Right lung (tissue), 5 donors: ENCODE results near the gene PHLPP1. TPM values are rescaled to one million over a fixed set of nuclear protein-coding genes. Genes with fewer than 3 reads are reported as not detected.

Experiments
- DNase-seq, 2 donors: peaks; one replicate each; pipeline ENCODE4 v3.0.0-alpha.2; 2013
- polyA plus RNA-seq, 5 donors: library from polyadenylated mRNA; unstranded; fragments of 120-200 nt; gene quantifications; one replicate each; pipeline versions ENCODE4 v1.2.1 to v1.2.3, GENCODE V29; 2013; ENCODE audit warnings: inconsistent platforms in 1 of 5, low replicate concordance in 1 of 5; ENCODE audit not compliant: insufficient read length in 5 of 5, insufficient read depth in 1 of 5

PHLPP1 gene
- polyA plus RNA-seq, 5 donors: 6.5 to 10.0 (median 9.1) TPM

DNA sequence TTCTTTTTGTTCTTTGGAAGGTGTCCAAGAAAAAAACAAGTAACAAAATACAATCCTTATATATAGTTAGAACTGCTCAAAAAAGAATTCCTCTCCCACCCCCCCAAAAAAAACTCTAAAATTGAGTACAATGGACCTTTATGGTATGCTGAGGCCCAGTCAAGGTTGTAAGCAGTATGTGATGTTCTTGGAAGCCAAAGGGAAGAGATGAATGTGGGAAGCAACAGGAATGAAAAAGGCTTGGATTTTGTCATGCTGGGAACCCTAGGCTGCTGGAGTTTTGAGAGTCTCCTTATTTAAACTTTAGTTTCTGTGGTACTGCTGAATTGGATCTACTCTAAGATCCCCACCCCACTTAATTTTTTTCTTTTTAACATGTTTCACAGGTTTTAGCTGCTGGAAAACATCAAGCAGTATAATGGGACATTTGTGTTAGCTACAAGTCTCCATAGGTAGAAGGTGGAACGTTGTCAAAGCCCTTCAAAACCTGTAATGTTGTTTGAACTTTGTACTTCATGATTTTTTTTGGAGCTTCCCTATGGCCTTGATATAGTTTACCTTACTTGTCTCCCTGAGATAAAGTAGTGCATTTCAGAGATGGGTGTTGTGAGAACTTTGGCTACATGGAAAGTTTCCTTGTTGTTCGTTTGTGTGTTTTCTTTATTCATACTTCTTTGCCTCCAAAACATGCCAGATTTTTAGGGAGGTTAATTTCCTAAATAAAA is 57.7 kb downstream of the PHLPP1 start:
- DNase-seq: no peak

DNA sequence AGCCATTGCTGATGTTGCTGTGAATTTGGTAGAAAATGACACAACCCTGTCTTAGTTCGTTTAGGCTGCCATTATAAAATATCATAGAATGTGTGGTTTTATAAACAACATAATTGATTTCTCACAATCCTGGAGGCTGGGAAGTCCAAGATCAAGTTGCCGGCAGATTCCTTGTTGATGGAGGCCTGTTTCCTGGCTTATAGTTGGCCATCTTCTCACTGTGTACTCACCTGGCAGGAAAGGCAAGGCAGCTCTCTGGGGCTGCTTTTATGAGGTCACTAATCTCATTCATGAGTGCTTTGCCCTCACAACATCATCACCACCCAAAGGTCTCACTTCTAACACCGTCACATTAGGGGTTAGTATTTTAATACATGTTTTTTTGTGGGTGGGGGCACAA is 58.4 kb downstream of the PHLPP1 start:
- no peak for DNase-seq

DNA sequence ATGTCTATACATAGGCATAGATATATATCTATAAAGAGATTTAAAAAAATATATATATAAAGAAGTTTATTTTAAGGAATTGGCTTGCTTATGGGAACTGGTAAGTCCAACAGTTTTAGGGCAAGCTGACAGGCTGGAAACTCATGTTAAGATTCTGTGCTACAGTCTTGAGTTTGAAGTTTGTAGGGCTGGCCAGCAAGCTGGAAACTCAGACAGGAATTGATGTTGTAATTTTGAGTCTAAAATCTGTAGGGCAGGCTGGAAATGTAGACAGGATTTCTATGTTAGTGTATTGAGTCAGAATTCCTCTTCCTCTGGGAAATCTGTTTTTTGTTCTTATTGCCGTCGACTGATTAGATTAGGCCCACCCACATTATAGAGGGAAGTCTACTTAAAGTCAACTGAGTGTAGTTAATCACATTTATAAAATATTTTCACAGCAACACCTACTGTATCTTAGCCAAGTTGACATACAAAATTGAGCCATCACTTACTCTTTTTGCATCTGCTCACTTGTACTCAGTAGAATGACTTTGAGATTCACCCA is 60.8 kb downstream of the PHLPP1 start:
- no peak for DNase-seq

DNA sequence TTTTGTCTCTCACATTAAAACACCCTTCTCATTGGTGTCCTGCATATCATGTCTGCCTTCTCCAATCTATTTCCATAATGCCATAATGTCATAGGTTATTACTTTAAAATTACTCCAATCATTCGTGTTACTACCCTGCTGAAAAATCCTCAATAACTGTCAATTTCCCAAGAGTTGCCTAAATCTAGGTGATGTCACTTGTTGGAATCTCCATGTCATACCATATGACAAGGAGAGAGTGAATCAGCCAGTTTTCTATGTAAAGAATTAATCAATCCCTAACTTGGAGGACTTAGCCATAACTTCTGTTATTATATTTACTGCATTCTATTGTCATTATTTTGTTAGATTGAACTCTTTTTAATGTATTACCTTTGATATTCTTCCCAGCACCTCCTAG is 62.5 kb downstream of the PHLPP1 start:
- no peak for DNase-seq

DNA sequence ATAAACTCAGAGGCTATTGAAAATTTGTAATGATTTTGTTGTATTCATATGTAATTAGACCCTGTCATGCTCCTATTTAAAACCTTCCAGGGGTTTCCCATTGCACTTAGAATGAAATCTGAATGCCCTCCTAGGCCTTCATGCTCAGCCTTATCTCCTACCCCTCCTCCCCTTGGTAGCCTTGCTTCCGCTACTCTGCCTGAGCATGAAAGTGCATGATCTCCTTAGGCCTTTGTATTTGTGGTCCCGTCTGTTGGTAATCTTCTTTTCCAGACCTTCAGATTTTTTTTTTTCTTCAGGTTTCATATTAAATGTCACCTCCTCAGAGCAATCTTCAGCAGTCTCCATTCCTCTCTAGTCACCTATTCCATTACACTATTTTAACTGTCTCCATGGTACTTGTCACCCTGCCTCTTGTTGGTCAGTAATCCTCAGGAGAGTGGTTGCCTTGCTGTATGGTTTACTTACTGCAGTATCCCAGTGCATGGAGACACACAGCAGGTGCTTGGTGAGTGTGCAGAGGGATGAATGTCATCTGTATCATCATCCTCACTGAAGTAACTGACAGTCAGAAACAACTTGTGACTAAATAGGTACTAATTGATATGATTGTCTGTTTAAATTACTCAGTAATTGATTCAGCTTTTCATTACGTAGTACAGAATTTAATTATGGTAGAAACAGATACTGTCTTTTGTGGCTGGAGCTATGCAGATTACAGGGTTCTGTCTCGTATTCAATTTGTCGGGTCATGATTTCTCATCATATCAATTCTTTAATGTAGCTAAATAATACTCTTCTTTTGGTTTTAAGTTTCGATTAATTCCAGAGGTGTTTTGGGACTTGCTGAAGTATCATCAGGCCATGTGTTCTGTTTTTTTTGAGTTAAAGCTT is 63.9 kb downstream of the PHLPP1 start:
- DNase-seq: no peak

DNA sequence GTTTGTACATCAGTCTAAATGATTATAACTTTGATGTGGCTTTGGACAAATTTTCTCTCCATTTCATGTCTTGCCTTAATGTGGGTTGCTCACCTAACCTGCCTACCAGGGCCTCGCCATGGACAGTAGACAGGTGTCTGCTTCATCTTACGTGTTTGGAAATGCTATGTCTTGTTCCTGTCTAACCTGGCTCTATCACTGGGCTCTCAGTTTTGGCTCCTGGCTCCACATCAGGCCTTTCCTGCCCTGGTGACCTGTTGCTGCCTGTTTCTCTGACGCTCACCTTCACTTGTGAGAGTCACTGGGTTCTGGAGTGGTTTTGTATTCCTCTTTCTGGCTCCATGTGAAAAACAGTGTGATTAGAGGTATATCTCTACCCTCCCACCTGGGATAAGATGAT is 65.9 kb downstream of the PHLPP1 start:
- no peak for DNase-seq

DNA sequence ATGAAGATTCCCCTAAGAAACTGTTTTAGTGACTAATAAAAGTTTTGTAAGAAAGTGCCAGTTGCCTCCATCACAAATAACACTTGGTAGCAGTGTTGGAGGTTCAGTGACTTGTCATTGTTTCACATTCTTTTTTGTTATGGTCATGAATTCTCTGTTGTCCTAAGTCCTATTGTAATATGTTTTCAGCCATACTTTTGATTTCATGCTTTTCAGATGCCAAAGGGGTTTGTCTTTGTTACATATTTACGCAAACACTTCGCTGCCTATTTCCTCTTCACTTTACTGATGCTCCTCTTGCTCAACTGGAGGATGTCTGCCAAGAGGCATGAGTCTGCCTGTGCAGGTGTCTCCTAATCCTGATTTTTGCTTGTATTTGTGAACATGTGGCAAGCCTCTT is 66.6 kb downstream of the PHLPP1 start:
- no peak for DNase-seq

DNA sequence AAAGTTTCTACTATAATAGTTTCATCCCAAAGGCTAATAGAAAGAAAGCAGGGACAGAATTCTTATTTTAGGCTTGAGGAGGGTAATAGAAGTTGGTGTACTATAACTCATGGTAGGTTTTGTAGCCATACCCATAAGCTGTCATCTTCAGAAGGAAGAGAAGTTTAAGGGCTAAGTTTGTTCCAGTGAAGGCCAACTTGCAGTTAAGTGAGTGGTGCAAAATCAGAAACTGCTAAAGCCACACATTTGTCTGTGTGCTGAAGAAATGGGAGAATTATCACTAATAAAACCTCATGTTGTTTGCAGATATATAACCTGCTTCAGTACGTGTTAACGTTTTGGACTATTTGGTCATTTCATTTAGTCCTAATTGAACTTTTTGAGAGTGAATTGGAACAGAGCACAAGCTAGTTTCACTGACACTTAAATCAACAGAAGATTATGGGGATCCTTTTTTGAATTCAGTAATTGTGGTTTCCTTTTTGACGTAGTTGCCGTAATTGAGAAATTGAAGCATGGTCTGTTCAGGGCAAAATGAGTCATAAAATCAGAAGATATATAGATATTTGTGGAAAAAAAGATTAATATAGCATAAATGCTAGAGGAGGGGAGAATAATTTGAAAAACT is 69.1 kb downstream of the PHLPP1 start:
- DNase-seq: no peak

DNA sequence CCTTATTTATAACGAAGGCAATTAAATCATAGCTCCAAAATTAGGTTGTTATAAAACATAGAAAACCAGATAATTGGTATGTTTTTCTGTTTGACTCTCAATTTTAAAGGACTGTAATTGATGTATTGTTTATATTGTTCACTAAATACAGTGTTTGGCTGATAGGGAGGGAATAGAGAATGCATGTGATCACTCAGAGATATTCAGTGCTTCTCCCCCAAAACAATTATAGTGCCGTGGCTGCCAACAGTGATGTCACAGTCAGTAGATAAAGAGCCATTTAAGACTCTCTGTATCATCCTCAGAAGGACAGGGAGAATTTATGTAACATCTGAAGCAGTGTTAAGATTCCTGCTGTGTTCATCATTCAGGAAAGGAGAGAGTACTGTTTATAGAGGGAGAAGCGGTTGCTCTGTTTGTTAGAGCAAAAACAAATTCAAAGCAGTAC is 69.6 kb downstream of the PHLPP1 start:
- peak; percentile 14 to 25 for DNase-seq

DNA sequence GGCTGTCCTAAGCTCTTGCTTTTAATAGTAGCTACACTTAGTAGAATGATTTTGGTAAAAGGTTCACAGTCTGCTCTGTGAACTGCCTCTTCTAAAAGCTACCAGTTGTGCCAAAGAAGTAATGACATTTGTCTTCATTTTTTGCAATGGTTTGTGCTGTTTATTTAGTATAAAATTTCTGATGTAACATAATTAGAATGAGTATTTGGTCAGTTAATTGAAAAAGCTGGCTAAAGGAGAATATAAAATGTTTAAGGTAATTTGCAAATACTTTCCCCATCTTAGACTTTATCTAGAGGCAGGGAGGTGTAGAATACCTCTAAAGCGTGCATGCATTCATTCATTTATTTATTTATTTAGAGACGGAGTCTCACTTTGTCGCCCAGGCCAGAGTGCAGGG is 71.3 kb downstream of the PHLPP1 start:
- DNase-seq: no peak

DNA sequence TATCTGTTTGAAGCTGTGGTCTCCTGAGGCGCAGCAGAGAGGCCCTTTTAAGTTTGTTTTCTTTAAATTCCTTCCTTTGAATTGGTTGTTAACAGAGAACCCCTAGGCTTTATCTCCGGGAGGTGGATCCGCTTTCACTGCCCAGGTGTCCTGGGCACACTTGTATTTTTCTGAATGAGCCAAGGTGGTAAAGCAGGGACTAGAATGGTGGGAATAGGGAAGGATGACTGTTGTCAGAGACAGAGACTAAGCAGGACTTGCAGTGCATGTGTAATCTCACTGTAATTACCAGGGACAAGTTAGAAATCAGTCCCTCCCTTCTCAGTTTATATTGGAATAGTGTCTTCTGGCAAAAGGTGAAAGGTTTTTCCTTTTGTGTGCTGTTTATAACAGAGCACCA is 72.8 kb downstream of the PHLPP1 start:
- no peak for DNase-seq

DNA sequence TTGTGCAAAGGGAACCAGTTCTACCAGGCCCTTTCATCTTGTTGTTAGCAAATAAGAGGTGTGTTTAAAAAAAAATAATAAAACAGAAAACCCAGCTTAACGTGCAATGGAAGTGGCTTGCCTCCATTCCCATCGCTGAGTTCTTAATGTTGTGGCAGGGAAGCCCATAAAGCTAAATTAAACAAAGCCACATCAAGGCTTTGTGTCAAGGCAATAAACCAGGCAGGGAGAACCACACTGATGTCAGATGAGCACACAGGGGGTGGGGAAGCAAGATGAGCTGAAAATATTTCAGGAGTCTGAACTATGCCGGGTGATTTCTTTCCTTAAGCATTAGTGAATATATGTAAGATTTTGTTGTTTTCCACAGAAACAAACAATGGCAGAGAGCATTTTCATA is 73.5 kb downstream of the PHLPP1 start:
- DNase-seq: no peak

DNA sequence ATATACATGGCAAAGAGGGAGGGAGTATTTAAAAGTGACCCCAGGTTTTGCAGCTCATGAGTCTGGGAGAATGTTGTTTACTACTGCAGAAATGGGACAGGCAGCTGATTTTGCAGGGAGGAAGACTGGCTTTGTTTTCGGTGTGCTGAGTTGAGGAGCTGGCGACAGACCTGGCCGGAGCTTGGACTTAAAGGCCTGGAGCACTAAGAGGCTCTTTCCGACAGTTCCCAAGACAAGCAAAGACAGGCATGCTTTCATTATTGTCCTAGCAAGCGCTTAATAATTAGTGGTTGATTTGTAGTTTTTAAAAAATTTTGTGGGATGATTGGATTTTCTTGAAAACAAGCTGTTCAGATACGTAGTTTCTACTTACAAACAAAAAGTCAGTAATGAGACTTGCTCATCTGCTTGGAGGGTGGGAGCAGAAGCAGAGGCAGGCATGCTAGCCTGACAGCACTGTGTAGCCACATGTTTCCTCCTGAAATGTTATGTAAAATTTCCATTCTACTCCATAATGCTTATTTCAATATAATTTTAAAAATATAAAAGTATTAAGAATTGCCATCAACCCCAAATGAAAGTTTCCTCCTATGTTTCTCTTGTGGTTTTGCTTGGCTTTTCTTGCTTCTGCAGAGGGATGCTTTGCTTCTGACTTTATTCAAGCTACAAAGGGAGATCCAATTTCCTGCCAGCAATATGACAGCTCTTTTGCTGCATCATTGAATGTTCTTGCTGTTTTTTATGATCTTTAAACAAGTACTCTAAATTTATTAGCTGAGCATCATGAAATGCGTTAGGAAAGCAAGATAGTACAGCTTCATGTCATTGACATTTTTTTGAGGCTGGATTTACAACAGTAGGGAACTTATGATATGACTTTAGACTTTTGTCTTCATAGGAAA is 75.8 kb downstream of the PHLPP1 start:
- DNase-seq: no peak

DNA sequence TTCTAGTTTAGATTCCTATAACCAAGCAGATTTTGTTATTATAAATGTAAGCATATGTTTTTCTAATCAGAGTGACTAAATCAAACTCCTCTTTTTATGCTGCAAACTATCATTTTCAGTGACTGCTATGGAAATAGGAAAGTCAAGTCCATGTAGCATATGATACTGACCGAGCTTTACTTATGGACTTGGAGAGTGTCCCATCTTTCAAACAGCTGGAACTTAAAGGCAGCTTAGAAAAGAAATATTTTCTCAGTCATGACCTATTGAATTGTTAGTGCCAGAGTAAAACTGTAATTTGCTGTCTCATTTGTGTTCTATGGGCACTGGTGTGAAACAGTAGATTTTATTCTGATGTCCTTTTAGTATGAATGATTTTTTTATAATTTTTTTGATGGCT is 76.7 kb downstream of the PHLPP1 start:
- DNase-seq: peak in 1 of 2 donors; percentile 16

DNA sequence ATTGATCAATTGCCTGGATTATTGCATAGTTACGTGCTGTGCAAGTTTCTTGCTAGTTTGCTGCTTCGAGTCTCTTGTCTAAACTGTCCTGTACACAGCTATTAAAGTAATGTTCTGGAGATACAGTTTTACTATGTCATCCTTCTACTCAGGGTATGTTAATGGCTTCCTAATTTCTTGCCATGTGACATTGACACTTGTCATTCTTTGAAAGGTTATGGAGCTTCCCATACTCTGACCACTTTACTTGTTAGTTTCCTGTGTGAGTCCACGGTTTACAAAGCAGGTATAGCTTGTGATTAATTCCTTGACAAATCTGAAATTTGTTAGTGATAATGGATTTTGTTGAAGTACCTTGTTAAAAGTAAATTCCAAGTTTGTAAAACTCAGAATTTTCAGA is 80.5 kb downstream of the PHLPP1 start:
- DNase-seq: no peak

DNA sequence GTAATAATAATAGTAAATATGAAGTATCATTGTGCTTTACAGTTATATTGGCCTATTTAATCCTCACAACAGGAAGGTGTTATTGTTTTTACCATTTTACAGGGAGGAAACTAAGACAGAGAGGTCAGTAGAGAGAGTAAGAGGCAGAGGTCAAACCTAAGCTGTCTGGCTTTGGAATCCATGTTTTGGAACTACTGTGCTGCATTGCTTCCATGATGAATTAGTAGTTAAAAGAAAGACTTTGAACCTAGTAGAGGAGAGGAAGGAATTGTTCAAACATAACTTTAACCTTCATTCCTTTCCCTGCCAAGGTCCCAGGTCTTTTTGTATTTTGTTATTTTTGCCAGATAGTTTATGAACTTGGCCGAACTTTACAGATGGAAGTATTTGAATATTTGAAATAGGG is 80.9 kb downstream of the PHLPP1 start:
- DNase-seq: no peak

DNA sequence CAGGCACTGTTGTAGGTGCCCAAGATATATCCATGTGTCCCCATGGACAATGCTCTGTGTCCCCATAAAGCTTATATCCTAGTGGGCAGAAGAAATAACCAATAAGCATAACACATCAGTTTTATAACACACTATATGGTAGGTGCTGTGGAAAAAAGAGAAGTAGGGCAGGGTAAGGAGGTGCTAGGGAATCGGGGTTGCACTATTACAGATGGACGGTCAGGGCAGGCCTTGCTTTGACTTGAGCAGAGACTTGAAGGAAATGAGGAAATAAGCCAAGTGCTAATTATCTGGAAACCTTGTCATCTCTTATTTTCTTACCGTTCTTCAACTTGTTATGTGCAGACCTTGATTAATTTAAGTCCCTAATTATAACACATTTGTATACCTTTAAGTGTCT is 82.0 kb downstream of the PHLPP1 start:
- no peak for DNase-seq

DNA sequence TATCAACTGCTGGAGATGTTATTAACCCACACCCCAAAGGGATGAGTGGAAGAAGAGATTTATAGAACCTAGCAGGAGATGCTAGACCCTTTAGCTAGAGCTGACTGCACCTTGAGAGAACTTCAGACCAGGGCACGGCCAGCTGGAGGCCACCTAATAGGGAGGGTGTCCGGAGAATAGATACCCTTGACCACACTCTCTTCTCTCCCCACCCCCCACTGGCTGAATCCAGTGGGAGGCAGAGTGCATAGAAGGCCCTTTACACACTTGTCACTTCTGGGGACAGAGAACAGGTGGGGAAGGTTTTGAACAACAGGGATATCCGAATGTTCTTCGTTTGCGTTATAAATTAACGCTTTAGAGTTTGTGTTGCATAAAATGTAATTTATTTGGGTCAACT is 84.6 kb downstream of the PHLPP1 start:
- DNase-seq: no peak

DNA sequence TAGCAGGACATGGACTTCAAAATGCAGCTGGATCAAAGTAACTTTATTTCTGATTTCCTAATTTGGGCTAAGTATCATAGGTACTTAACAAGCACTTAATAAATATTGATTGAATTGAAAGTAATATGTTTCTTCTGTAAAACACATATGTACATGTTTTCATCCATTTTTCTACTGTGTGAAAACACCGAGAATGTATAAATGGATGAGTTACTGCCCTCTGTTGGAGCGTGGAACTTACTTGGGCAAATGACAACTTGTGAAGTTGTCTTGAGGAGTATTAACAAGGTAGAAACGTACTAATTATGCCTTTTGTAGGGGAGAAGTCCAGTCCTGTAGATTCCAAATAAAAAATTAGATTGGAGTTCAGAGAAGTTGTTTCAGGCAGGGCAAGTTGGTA is 87.2 kb downstream of the PHLPP1 start:
- no peak for DNase-seq

DNA sequence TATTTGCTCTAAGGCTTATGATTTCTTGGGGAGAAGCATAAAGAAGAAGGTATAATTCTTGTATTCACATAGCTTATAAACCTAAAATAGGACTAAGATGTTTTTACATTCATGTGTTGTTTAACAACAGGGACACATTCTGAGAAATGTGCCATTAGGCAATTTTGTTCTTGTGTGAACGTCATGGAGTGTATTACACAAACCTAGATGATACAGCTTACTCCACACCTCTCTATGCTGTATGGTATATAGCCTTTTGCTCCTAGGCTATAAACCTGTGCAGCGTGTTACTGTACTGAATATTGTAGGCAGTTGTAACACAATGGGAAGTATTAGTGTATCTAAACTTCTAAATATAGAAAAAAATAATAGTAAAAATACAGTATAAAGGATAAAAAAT is 92.1 kb downstream of the PHLPP1 start:
- no peak for DNase-seq

DNA sequence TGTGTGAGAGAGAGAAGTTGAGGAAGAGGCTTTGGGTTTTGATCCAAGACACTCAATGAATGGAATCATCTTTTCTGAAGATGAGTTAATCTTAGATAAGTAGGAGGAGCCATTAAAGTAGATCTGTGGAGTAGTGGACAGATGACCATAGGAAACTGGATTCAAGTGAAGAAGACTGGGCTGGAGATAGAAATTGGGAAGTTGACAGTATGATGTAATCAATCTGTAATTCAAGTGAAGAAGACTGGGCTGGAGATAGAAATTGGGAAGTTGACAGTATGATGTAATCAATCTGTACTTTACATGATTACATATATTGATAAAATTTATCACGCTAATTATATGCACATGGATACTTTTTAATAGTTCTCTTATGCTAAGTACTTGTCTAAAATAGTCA is 92.8 kb downstream of the PHLPP1 start:
- no peak for DNase-seq
